ENCODE measurements around the gene CPEB3.

GRCh38 chr10:92081641-92082040, 209.2 kb downstream of the CPEB3 start:
- no peak for TF ChIP-seq CTCF (IDR thresholded peaks at IDR 0.05)
- TF ChIP-seq POLR2A (IDR thresholded peaks at IDR 0.05), result no peak

Data from prostate gland (tissue), 2 donors.